ENCODE data around the gene LRRTM1.

Gene LRRTM1, protein sequence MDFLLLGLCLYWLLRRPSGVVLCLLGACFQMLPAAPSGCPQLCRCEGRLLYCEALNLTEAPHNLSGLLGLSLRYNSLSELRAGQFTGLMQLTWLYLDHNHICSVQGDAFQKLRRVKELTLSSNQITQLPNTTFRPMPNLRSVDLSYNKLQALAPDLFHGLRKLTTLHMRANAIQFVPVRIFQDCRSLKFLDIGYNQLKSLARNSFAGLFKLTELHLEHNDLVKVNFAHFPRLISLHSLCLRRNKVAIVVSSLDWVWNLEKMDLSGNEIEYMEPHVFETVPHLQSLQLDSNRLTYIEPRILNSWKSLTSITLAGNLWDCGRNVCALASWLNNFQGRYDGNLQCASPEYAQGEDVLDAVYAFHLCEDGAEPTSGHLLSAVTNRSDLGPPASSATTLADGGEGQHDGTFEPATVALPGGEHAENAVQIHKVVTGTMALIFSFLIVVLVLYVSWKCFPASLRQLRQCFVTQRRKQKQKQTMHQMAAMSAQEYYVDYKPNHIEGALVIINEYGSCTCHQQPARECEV

GRCh38 chr2:80303909-80304837 is at the start of gene LRRTM1:
TSS of gene LRRTM1 (minus strand) at chr2:80304752. CDS start at chr2:80303819, 933 bp downstream.
- peak within 1 kb of the TSS; percentile 89 to 93 (median 89) for H3K4me3 Mint-ChIP-seq
- TF ChIP-seq CTCF (IDR thresholded peaks at IDR 0.05; ENCODE audit: unreplicated experiment in 3 of 3), result peak in 1 of 3 experiments; percentile 10
- H3K36me3 Mint-ChIP-seq (ENCODE audit: low read depth), result peaks cover 4% of the 10 kb centered on the region

GRCh38 chr2:80351231-80351630 is 46.7 kb upstream of the LRRTM1 start:
- Mint-ChIP-seq H3K4me3 (no peak overlapping the region), H3K27ac (peak overlapping the region in 1 of 3 experiments; percentile 52), H3K4me1 (no peaks in the 10 kb centered on the region), H3K9me3 (no peaks in the 10 kb centered on the region), H3K36me3 (ENCODE audit: low read depth) (no peaks in the 10 kb centered on the region), H3K27me3 (ENCODE audit: low read depth) (no peaks in the 10 kb centered on the region)
- TF ChIP-seq CTCF (IDR thresholded peaks at IDR 0.05; ENCODE audit: unreplicated experiment in 3 of 3), result no peak

More at GRCh38 chr2:80303909-80304837, at the start of gene LRRTM1:
- Mint-ChIP-seq H3K27ac (peak within 1 kb of the TSS; percentile 55 to 83 (median 74)), H3K9me3 (no peaks in the 10 kb centered on the region), H3K27me3 (ENCODE audit: low read depth) (peaks cover 73% of the 10 kb centered on the region), H3K4me1 (peaks cover 15% of the 10 kb centered on the region)

DNA sequence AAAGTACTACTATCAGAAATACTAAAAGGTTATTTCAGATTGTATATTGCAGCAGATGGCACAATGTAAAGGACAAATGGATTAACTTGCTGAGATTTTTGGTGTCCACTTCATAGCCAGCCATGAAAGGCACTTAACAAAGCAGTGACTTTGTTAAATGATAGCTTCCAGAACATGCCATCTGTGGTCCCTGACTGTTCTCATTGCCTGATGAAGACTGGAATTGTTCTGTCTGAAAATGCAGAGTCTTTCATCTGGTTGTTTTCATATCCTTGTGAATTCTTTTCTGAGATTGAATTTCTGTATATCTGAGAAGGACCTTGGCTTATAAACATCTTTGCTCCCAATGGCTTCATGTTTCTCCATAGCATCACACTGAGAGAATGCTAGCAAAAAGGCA is 44.4 kb upstream of the LRRTM1 start:
- H3K27ac Mint-ChIP-seq, result no peak overlapping the region
- H3K9me3 Mint-ChIP-seq, result no peaks in the 10 kb centered on the region
- H3K27me3 Mint-ChIP-seq (ENCODE audit: low read depth), result peaks cover 4% of the 10 kb centered on the region
- TF ChIP-seq CTCF (IDR thresholded peaks at IDR 0.05; ENCODE audit: unreplicated experiment in 3 of 3), result no peak
- H3K4me3 Mint-ChIP-seq, result no peak overlapping the region
- H3K4me1 Mint-ChIP-seq, result no peaks in the 10 kb centered on the region
- no peaks in the 10 kb centered on the region for H3K36me3 Mint-ChIP-seq (ENCODE audit: low read depth)

DNA sequence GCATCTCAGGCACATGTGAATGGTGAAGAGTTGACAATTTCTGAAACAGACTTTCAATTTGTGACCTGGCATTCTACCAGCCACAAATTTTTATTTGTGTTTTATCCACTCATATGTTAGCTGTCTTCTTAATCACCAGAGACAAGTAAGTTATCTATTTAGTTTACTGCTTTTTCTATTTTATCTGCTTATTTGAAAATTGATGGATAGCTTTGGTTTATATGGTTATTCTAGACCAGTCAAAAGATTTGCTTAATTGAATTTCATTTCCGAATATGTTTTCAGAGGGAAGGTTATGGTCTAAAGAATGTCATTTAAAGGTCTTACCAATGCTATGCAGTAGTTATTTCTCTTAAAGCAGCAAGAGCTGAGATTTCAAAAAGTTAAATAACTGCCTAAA is 43.5 kb upstream of the LRRTM1 start:
- Mint-ChIP-seq H3K4me3 (no peak overlapping the region), H3K4me1 (no peaks in the 10 kb centered on the region), H3K9me3 (no peaks in the 10 kb centered on the region), H3K36me3 (ENCODE audit: low read depth) (no peaks in the 10 kb centered on the region), H3K27ac (no peak overlapping the region), H3K27me3 (ENCODE audit: low read depth) (peaks cover 4% of the 10 kb centered on the region)
- no peak for TF ChIP-seq CTCF (IDR thresholded peaks at IDR 0.05; ENCODE audit: unreplicated experiment in 3 of 3)

DNA sequence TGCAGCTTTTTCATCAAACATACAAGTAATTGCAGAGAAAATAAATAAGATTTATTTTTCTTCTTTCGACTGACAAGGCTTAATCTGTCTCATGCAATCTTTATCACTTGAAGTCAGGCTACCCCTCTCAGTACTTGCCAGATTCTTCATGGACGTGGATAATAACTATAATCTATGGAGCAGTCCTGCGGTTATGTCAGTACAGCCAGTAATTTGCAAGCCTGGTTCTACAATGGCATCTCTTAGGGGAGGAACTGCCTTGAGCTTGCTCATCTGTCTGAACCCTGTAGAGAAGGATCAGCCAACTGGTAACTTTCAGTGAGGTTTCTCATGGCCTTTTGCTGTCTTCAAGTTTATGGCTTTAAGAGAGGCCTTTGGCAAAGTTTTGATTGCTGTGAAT is 35.5 kb upstream of the LRRTM1 start:
- peak overlapping the region in 1 of 3 experiments; percentile 43 for H3K27ac Mint-ChIP-seq
- no peaks in the 10 kb centered on the region for H3K36me3 Mint-ChIP-seq (ENCODE audit: low read depth)
- H3K27me3 Mint-ChIP-seq (ENCODE audit: low read depth), result peaks cover 4% of the 10 kb centered on the region
- no peak overlapping the region for H3K4me3 Mint-ChIP-seq
- no peak for TF ChIP-seq CTCF (IDR thresholded peaks at IDR 0.05; ENCODE audit: unreplicated experiment in 3 of 3)
- H3K4me1 Mint-ChIP-seq, result no peaks in the 10 kb centered on the region
- H3K9me3 Mint-ChIP-seq, result no peaks in the 10 kb centered on the region
